GM12874 (cell line): ENCODE results near the gene STAT6.

Experiments
- CTCF ChIP-seq: IDR thresholded peaks from 2 replicates; pipeline ENCODE4 v1.5.1; 2011; ENCODE audit warnings: low read depth, mild to moderate bottlenecking, control low read depth, low read length, moderate library complexity; ENCODE audit not compliant: insufficient read depth

Gene STAT6

GRCh38 chr12:57133916-57134315, 22.8 kb upstream of the STAT6 start:
- no peak for TF ChIP-seq CTCF

- no peak for TF ChIP-seq CTCF
Observed at GRCh38 chr12:57133013-57133569, 21.9 kb upstream of the STAT6 start.

DNA sequence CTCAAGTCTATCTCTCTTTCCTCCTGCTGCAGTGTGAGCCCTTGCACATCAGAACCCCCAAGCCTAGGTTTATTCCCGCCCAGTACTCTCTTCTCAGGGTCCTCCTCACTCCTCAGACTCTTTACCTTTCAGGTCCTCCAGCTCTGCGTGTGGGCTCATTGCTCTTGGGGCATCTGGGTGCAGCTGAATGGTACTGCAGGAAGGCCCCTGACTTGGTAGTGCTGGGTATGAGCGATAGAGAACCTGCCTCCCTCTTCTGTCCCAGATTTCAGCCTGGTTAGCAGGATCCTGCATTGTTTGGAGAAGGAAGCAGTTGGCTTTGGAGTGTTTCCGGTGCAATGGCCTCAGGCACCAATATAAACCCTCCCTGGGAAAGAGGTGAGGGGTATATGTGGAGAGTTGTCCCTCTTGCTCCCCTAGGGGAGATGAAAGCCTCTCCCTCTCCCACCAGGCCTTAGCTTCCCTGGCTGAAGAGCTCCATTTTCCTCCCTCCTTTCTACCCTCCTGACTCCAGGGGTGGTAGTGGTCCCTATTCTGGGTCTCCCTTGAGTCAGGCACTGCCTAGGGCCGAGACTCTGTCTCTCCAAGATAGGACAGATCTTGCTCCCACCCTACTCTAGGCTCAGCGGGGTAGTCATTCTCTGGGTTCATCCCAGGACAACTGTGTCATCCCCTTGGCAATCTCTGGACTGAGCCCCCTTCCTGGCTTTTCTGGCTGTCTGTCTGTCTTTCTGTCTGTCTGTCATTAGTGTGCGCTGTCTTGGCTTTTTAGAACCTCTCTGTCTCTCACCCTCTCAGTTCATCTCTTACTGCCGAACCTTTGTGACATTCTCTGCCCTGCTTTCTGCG, 21.0 kb upstream of the STAT6 start:
- no peak for TF ChIP-seq CTCF

- no peak for TF ChIP-seq CTCF
Observed at GRCh38 chr12:57130941-57131340, 19.8 kb upstream of the STAT6 start.

GRCh38 chr12:57129889-57130288, 18.7 kb upstream of the STAT6 start:
- TF ChIP-seq CTCF, result no peak

GRCh38 chr12:57129321-57129842, 18.2 kb upstream of the STAT6 start:
- no peak for TF ChIP-seq CTCF

DNA sequence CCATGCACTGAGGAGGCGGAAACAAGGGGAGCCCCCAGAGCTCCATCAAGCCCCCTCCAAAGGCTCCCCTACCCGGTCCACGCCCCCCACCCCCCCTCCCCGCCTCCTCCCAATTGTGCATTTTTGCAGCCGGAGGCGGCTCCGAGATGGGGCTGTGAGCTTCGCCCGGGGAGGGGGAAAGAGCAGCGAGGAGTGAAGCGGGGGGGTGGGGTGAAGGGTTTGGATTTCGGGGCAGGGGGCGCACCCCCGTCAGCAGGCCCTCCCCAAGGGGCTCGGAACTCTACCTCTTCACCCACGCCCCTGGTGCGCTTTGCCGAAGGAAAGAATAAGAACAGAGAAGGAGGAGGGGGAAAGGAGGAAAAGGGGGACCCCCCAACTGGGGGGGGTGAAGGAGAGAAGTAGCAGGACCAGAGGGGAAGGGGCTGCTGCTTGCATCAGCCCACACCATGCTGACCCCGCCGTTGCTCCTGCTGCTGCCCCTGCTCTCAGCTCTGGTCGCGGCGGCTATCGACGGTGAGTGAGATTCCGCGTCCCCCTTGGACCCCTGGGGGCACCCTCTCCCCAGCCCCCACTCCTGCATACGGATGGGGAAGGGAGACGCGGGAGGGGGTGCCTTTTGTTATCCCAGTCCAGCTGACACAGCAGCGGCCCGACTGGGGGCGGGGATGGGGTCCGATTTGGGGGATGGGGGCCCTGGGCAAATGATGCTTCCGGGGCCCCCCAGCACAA, 17.5 kb upstream of the STAT6 start:
- TF ChIP-seq CTCF, result no peak
